ENCODE measurements around the gene DISC1.

- TF ChIP-seq CTCF (conservative IDR thresholded peaks at IDR 0.05) (no peak), ZFX (IDR thresholded peaks at IDR 0.05) (no peak)
Measured at GRCh38 chr1:231591466-231591865, 35.1 kb upstream of the DISC1 start.
